DND-41 (cell line): ENCODE results near the gene TMEM259.

Experiments used
- ATAC-seq: fragments of 200-7000 bp; cut with Tn5 transposase; 3 replicates; pipeline ENCODE4 v1.9.1; 2021; ENCODE audit warnings: low read depth; ENCODE audit not compliant: insufficient read depth
- DNase-seq: peaks from one replicate; pipeline ENCODE4 v3.0.0-alpha.2; 2020
- H2AFZ ChIP-seq: 2 replicates; pipeline ENCODE4 v1.6.0; 2012; ENCODE audit warnings: low read depth, low read length
- H3K27ac ChIP-seq: 2 replicates; pipeline ENCODE4 v1.5.1; 2012; ENCODE audit warnings: low read length, inconsistent platforms
- H3K27me3 ChIP-seq: fragments of 200-600 bp; sonication (generic); 2 replicates; pipeline ENCODE4 v1.6.0; 2012; ENCODE audit warnings: low read length, mild to moderate bottlenecking, inconsistent platforms; ENCODE audit not compliant: insufficient read depth, poor library complexity
- H3K36me3 ChIP-seq: 2 replicates; pipeline ENCODE4 v1.5.1; 2012; ENCODE audit warnings: low read length, inconsistent platforms; ENCODE audit not compliant: insufficient read depth
- H3K4me1 ChIP-seq: 2 replicates; pipeline ENCODE4 v1.5.1; 2012; ENCODE audit warnings: mild to moderate bottlenecking, low read length; ENCODE audit not compliant: insufficient read depth
- H3K4me2 ChIP-seq: 2 replicates; pipeline ENCODE4 v1.6.0; 2012; ENCODE audit warnings: mild to moderate bottlenecking, moderate library complexity, low read length, inconsistent platforms; ENCODE audit not compliant: insufficient read depth
- H3K4me3 ChIP-seq, 2 experiments: fragments of 200-600 bp in 1 of 2; shearing (Covaris generic) in 1 of 2; 2 replicates each; pipeline ENCODE4 v1.5.1; 2012 to 2016; ENCODE audit warnings: inconsistent platforms in 2 of 2, low read length in 2 of 2, mild to moderate bottlenecking in 2 of 2, low read depth in 1 of 2, moderate library complexity in 1 of 2
- H3K79me2 ChIP-seq: 2 replicates; pipeline ENCODE4 v1.6.0; 2012; ENCODE audit warnings: low read length, inconsistent platforms; ENCODE audit not compliant: insufficient read depth
- H3K9ac ChIP-seq: 2 replicates; pipeline ENCODE4 v1.6.0; 2012; ENCODE audit warnings: low read depth, mild to moderate bottlenecking, inconsistent platforms, low read length, moderate library complexity
- H3K9me3 ChIP-seq: 2 replicates; pipeline ENCODE4 v1.5.1; 2012; ENCODE audit warnings: low read length, moderate library complexity, mild to moderate bottlenecking, inconsistent platforms; ENCODE audit not compliant: insufficient read depth, severe bottlenecking
- H4K20me1 ChIP-seq: 2 replicates; pipeline ENCODE4 v1.6.0; 2012; ENCODE audit warnings: low read length; ENCODE audit not compliant: insufficient read depth
- CTCF ChIP-seq: IDR thresholded peaks from 2 replicates; pipeline ENCODE4 v1.5.1; 2012; ENCODE audit warnings: borderline replicate concordance, low read length, moderate library complexity, mild to moderate bottlenecking; ENCODE audit not compliant: poor library complexity, severe bottlenecking; ENCODE audit errors: extremely low read depth
- EZH2 ChIP-seq: IDR thresholded peaks from 3 replicates; pipeline ENCODE4 v1.6.1; 2012; ENCODE audit warnings: borderline replicate concordance, low read depth, mild to moderate bottlenecking, moderate library complexity, low read length, inconsistent platforms; ENCODE audit not compliant: severe bottlenecking

Gene TMEM259

GRCh38 chr19:1035998-1036621, 15.2 kb upstream of the TMEM259 start:
- Histone ChIP-seq H3K36me3 (no peaks in the 10 kb centered on the region), H4K20me1 (no peaks in the 10 kb centered on the region), H3K9ac (no peak overlapping the region), H3K79me2 (no peaks in the 10 kb centered on the region), H3K9me3 (no peaks in the 10 kb centered on the region), H3K4me2 (no peak overlapping the region), H3K27me3 (no peaks in the 10 kb centered on the region), H3K4me3 (no peak overlapping the region), H3K4me1 (peaks cover 37% of the 10 kb centered on the region), H3K27ac (no peak overlapping the region), H2AFZ (no peak overlapping the region)
- ATAC-seq (no peak), DNase-seq (no peak)
- TF ChIP-seq CTCF, result peak; percentile 22
- TF ChIP-seq EZH2, result no peak

- peaks cover 23% of the 10 kb centered on the region for H3K4me1 ChIP-seq
- no peaks in the 10 kb centered on the region for H3K36me3 ChIP-seq
- H4K20me1 ChIP-seq, result no peaks in the 10 kb centered on the region
- ATAC-seq (no peak), DNase-seq (no peak)
- no peak overlapping the region for H3K9ac ChIP-seq
- no peak overlapping the region for H3K4me3 ChIP-seq
- peaks cover 11% of the 10 kb centered on the region for H3K27me3 ChIP-seq
- no peaks in the 10 kb centered on the region for H3K79me2 ChIP-seq
- H2AFZ ChIP-seq, result no peak overlapping the region
- no peaks in the 10 kb centered on the region for H3K9me3 ChIP-seq
- H3K27ac ChIP-seq, result no peak overlapping the region
- TF ChIP-seq CTCF (no peak), EZH2 (no peak)
- H3K4me2 ChIP-seq, result no peak overlapping the region
Measured at GRCh38 chr19:1032264-1032867, 11.4 kb upstream of the TMEM259 start.

- no peaks in the 10 kb centered on the region for H4K20me1 ChIP-seq
- no peaks in the 10 kb centered on the region for H3K36me3 ChIP-seq
- peaks cover 36% of the 10 kb centered on the region for H3K4me1 ChIP-seq
- H3K9me3 ChIP-seq, result no peaks in the 10 kb centered on the region
- peak overlapping the region in 1 of 2 experiments; percentile 55; a peak in 2 of 4 replicates for H3K4me3 ChIP-seq
- H3K27ac ChIP-seq, result no peak overlapping the region
- H3K79me2 ChIP-seq, result no peaks in the 10 kb centered on the region
- peak overlapping the region; percentile 49 for H3K9ac ChIP-seq
- peak overlapping the region; percentile 46 for H2AFZ ChIP-seq
- peak overlapping the region; percentile 73 for H3K4me2 ChIP-seq
- peak; percentile 82 for ATAC-seq
- peaks cover 25% of the 10 kb centered on the region for H3K27me3 ChIP-seq
- TF ChIP-seq EZH2, result no peak
- TF ChIP-seq CTCF, result no peak
- peak; percentile 74 for DNase-seq
Measured at GRCh38 chr19:1028062-1028926, 7.4 kb upstream of the TMEM259 start.
